Neural cell (in vitro differentiated cells): ENCODE measurements around the gene PRICKLE2. TPM values are rescaled to one million over a fixed set of nuclear protein-coding genes. Genes with fewer than 3 reads are reported as not detected.

ENCODE experiments used
- H2AFZ ChIP-seq: fragments of 200-600, 300-800 bp; sonication (generic), shearing (Covaris generic); 2 replicates; pipeline ENCODE4 v1.6.0; 2014; ENCODE audit warnings: low read depth, mild to moderate bottlenecking, antibody characterized with exemption, low read length, moderate library complexity
- H3F3A ChIP-seq: fragments of 200-600 bp; shearing (Covaris generic); 2 replicates; pipeline ENCODE4 v1.6.1; 2016; ENCODE audit warnings: mild to moderate bottlenecking, moderate library complexity, mixed read lengths, antibody characterized with exemption, low read length; ENCODE audit not compliant: insufficient read depth, poor library complexity, severe bottlenecking
- H3K27ac ChIP-seq: fragments of 200-600, 300-800 bp; sonication (generic), shearing (Covaris generic); 2 replicates; pipeline ENCODE4 v1.5.1; 2014; ENCODE audit warnings: mild to moderate bottlenecking, low read length, moderate library complexity
- H3K27me3 ChIP-seq: fragments of 300-800, 200-600 bp; sonication (generic), shearing (Covaris generic); 2 replicates; pipeline ENCODE4 v1.6.0; 2014; ENCODE audit warnings: mild to moderate bottlenecking, low read depth, low read length, moderate library complexity; ENCODE audit not compliant: insufficient read depth
- H3K36me3 ChIP-seq: fragments of 300-800, 200-600 bp; sonication (generic), shearing (Covaris generic); 2 replicates; pipeline ENCODE4 v1.5.1; 2014; ENCODE audit warnings: mild to moderate bottlenecking, antibody characterized with exemption, low read length, moderate library complexity; ENCODE audit not compliant: insufficient read depth
- H3K4me2 ChIP-seq: fragments of 300-800, 200-600 bp; sonication (generic), shearing (Covaris generic); 2 replicates; pipeline ENCODE4 v1.6.0; 2014; ENCODE audit warnings: mild to moderate bottlenecking, low read length
- H3K4me3 ChIP-seq: fragments of 300-800, 200-600 bp; sonication (generic), shearing (Covaris generic); 2 replicates; pipeline ENCODE4 v1.5.1; 2014; ENCODE audit warnings: mild to moderate bottlenecking, low read length, moderate library complexity
- H3K79me2 ChIP-seq: fragments of 200-600 bp; shearing (Covaris generic); replicated peaks from 2 replicates; pipeline ENCODE4 v1.6.0; 2014; ENCODE audit warnings: mild to moderate bottlenecking, low read length, moderate library complexity; ENCODE audit not compliant: insufficient read depth
- H3K9ac ChIP-seq: fragments of 300-800, 200-600 bp; sonication (generic), shearing (Covaris generic); 2 replicates; pipeline ENCODE4 v1.6.1; 2016; ENCODE audit warnings: mild to moderate bottlenecking, low read length, mixed read lengths
- H3K9me2 ChIP-seq: fragments of 200-600 bp; shearing (Covaris generic); 2 replicates; pipeline ENCODE4 v1.6.1; 2016; ENCODE audit warnings: mild to moderate bottlenecking, low read length, mixed read lengths; ENCODE audit not compliant: insufficient read depth
- H3K9me3 ChIP-seq: fragments of 200-600, 300-800 bp; sonication (generic), shearing (Covaris generic); 2 replicates; pipeline ENCODE4 v1.6.1; 2016; ENCODE audit warnings: mild to moderate bottlenecking, mixed run types, low read length, moderate library complexity, mixed read lengths
- H4K20me1 ChIP-seq: fragments of 200-600 bp; shearing (Covaris generic); 2 replicates; pipeline ENCODE4 v1.6.1; 2016; ENCODE audit warnings: mild to moderate bottlenecking, mixed run types; ENCODE audit not compliant: insufficient read depth
- CTCF ChIP-seq: fragments of 450-650 bp; IDR thresholded peaks from 2 replicates; pipeline ENCODE4 v1.5.1; 2014; ENCODE audit warnings: antibody characterized with exemption, mild to moderate bottlenecking, moderate library complexity; ENCODE audit not compliant: poor library complexity, severe bottlenecking
- EP300 ChIP-seq: fragments of 450-650 bp; conservative IDR thresholded peaks from 2 replicates; pipeline ENCODE4 v1.6.1; 2014; ENCODE audit warnings: antibody characterized with exemption, mild to moderate bottlenecking, moderate library complexity; ENCODE audit not compliant: poor library complexity, severe bottlenecking
- EZH2 ChIP-seq: fragments of 200-600, 300-800 bp; shearing (Covaris generic), sonication (generic); IDR thresholded peaks from 2 replicates; pipeline ENCODE4 v1.6.1; 2014; ENCODE audit warnings: antibody characterized with exemption, low read length, borderline replicate concordance, mild to moderate bottlenecking; ENCODE audit not compliant: insufficient read depth, poor library complexity, severe bottlenecking
- MXI1 ChIP-seq: fragments of 450-650 bp; conservative IDR thresholded peaks from 2 replicates; pipeline ENCODE4 v1.6.1; 2014; ENCODE audit warnings: antibody characterized with exemption, mild to moderate bottlenecking; ENCODE audit not compliant: poor library complexity, severe bottlenecking
- POLR2AphosphoS5 ChIP-seq: IDR thresholded peaks from 2 replicates; pipeline ENCODE4 v1.6.1; 2012
- RAD21 ChIP-seq: fragments of 450-650 bp; conservative IDR thresholded peaks from 2 replicates; pipeline ENCODE4 v1.6.1; 2014; ENCODE audit warnings: antibody characterized with exemption, mild to moderate bottlenecking, moderate library complexity
- REST ChIP-seq: IDR thresholded peaks from 2 replicates; pipeline ENCODE4 v1.6.1; 2012; ENCODE audit warnings: borderline replicate concordance
- SMC3 ChIP-seq: fragments of 450-650 bp; conservative IDR thresholded peaks from 2 replicates; pipeline ENCODE4 v1.6.1; 2014; ENCODE audit warnings: antibody characterized with exemption, mild to moderate bottlenecking, moderate library complexity; ENCODE audit not compliant: poor library complexity
- TAF1 ChIP-seq: IDR thresholded peaks from 2 replicates; pipeline ENCODE4 v1.6.1; 2012; ENCODE audit warnings: low read depth
- polyA plus RNA-seq: library from polyadenylated mRNA; depleted of rRNA; stranded (reverse); fragments of >200 nt; gene quantifications from 2 replicates; pipeline ENCODE4 v1.2.3, GENCODE V29; 2014

PRICKLE2 gene
- polyA plus RNA-seq, 1 donor from 2014 or later: 8.7 TPM

GRCh38 chr3:64196236-64196929 is 28.9 kb downstream of the PRICKLE2 start:
- H3K9me3 ChIP-seq: no peaks in the 10 kb centered on the region
- no peaks in the 10 kb centered on the region for H3K9me2 ChIP-seq
- no peak overlapping the region for H3K9ac ChIP-seq
- H3K79me2 ChIP-seq: no peaks in the 10 kb centered on the region
- no peaks in the 10 kb centered on the region for H3F3A ChIP-seq
- no peaks in the 10 kb centered on the region for H3K27me3 ChIP-seq
- H3K36me3 ChIP-seq: no peaks in the 10 kb centered on the region
- H4K20me1 ChIP-seq: no peaks in the 10 kb centered on the region
- TF ChIP-seq EZH2: no peak
- TF ChIP-seq EP300: no peak
- TF ChIP-seq RAD21: no peak
- TF ChIP-seq TAF1: no peak
- no peak for TF ChIP-seq POLR2AphosphoS5
- TF ChIP-seq SMC3: no peak
- no peak for TF ChIP-seq REST
- H3K27ac ChIP-seq: no peak overlapping the region
- H2AFZ ChIP-seq: no peak overlapping the region
- no peak overlapping the region for H3K4me2 ChIP-seq
- no peak overlapping the region for H3K4me3 ChIP-seq

DNA sequence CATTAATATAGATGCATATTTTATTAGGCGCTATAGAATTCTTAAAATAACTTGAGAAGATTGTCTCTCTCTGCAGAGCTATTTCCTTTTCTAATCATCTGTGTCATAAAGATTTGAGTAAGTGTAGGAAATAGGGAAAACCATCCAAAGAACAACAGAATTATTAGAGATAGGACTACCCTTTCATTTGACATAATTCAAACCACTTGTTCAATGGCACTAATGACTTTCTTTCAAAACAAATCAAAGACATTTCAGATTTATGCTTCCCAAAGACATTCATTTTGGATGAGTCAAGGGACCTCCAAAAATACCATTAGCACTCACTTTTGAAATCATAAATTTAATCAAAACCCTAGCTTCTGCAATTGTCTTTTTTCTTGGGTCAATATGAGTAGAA is 29.5 kb downstream of the PRICKLE2 start:
- Histone ChIP-seq H3K27me3 (no peaks in the 10 kb centered on the region), H3F3A (no peaks in the 10 kb centered on the region), H3K4me3 (no peak overlapping the region), H2AFZ (no peak overlapping the region), H3K4me2 (no peak overlapping the region), H3K27ac (no peak overlapping the region), H3K9me3 (no peaks in the 10 kb centered on the region), H3K36me3 (no peaks in the 10 kb centered on the region), H3K79me2 (no peaks in the 10 kb centered on the region), H3K9me2 (no peaks in the 10 kb centered on the region), H4K20me1 (no peaks in the 10 kb centered on the region), H3K9ac (no peak overlapping the region)
- TF ChIP-seq POLR2AphosphoS5: no peak
- no peak for TF ChIP-seq CTCF
- no peak for TF ChIP-seq MXI1
- TF ChIP-seq TAF1: no peak
- TF ChIP-seq SMC3: no peak
